SK-N-SH treated with all-trans-retinoic acid at 6 μM for 48 hours (cell line): ENCODE measurements around the gene CD38.
"Not testable (repeated sequence)": the region's sequence is repeated elsewhere in the genome, so short reads cannot be mapped to it uniquely, and the experiment has no call there.

ENCODE experiments used
- CSDC2 ChIP-seq: fragments of 250-450 bp; sonication (Bioruptor Pico); IDR thresholded peaks from 2 replicates; pipeline ENCODE4 v1.5.0; 2020; ENCODE audit warnings: mild to moderate bottlenecking, moderate library complexity
- CSRNP3 ChIP-seq: fragments of 250-450 bp; sonication (Bioruptor Pico); IDR thresholded peaks from 2 replicates; pipeline ENCODE4 v1.5.1; 2021; ENCODE audit warnings: mild to moderate bottlenecking, moderate library complexity
- ISL1 ChIP-seq: fragments of 250-450 bp; sonication (Bioruptor Pico); IDR thresholded peaks from 2 replicates; pipeline ENCODE4 v2.1.2; 2022; ENCODE audit warnings: mild to moderate bottlenecking, moderate library complexity
- PATZ1 ChIP-seq: fragments of 250-450 bp; sonication (Bioruptor Pico); IDR thresholded peaks from 2 replicates; pipeline ENCODE4 v1.8.0; 2020; ENCODE audit warnings: mild to moderate bottlenecking, moderate library complexity, borderline replicate concordance
- TSHZ2 ChIP-seq: fragments of 250-450 bp; sonication (Bioruptor Pico); IDR thresholded peaks from 2 replicates; pipeline ENCODE4 v1.5.0; 2020; ENCODE audit warnings: mild to moderate bottlenecking, moderate library complexity
- ZC3H10 ChIP-seq: fragments of 250-450 bp; sonication (Bioruptor Pico); IDR thresholded peaks from 2 replicates; pipeline ENCODE4 v1.5.1; 2021; ENCODE audit warnings: mild to moderate bottlenecking, moderate library complexity
- ZFP30 ChIP-seq: fragments of 450-650 bp; formaldehyde crosslinking; IDR thresholded peaks from 2 replicates; pipeline ENCODE4 v1.5.0; 2022; ENCODE audit warnings: mild to moderate bottlenecking, moderate library complexity

- TF ChIP-seq TSHZ2 (CRISPR knock-in tag); PATZ1 (CRISPR knock-in tag); CSRNP3; CSDC2 (CRISPR knock-in tag); ISL1 (CRISPR knock-in tag); ZC3H10 (CRISPR knock-in tag); ZFP30 (CRISPR knock-in tag): not testable (repeated sequence)
Observed at GRCh38 chr4:15762460-15762859, 15.7 kb upstream of the CD38 start.
